Measurements from ENCODE around the gene KRT72.

KRT72 gene

GRCh38 chr12:52539083-52539820 lies 62.0 kb downstream of the KRT72 start:
- H3K4me3 ChIP-seq (ENCODE audit: low read depth, low read length): no peak overlapping the region
- no peak for TF ChIP-seq CTCF (IDR thresholded peaks at IDR 0.05; ENCODE audit: borderline replicate concordance, insufficient read depth, low read depth, low read length)

GRCh38 chr12:52537101-52537500 lies 64.2 kb downstream of the KRT72 start:
- H3K4me3 ChIP-seq (ENCODE audit: low read depth, low read length): no peak overlapping the region
- no peak for TF ChIP-seq CTCF (IDR thresholded peaks at IDR 0.05; ENCODE audit: borderline replicate concordance, insufficient read depth, low read depth, low read length)

Data from GM12875 (cell line).